NCI-H2196 treated with DMSO at 0.1 percent for 48 hours (cell line): ENCODE results near the gene UNC5A.
"Not testable (repeated sequence)": the region's sequence is repeated elsewhere in the genome, so short reads cannot be mapped to it uniquely, and the experiment has no call there.

ENCODE experiments used
- DNase-seq: peaks from one replicate; lab custom pipeline; 2025; ENCODE audit not compliant: unreplicated experiment; lab: John Stamatoyannopoulos, UW

Gene UNC5A

DNA sequence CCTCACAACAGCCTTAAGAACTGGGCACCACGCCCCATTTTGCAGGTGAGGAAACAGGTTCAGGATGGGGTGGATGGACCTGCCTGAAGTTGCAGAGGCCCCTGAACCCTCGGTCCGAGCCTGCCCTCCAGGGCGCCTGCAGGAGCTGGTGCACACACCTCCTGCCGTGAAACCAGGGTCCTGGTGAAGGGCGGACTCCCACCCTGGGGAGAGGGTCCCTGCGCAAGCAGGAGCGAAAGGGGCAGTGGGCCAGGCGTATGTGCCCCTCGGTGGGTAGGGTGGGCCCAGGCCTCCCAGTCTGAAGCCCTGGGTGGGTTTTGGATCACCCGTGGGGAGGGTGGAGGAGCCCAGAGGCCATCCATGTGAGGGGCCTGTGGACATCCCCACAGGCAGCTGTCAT, 50.9 kb downstream of the UNC5A start:
- DNase-seq, result no peak

DNA sequence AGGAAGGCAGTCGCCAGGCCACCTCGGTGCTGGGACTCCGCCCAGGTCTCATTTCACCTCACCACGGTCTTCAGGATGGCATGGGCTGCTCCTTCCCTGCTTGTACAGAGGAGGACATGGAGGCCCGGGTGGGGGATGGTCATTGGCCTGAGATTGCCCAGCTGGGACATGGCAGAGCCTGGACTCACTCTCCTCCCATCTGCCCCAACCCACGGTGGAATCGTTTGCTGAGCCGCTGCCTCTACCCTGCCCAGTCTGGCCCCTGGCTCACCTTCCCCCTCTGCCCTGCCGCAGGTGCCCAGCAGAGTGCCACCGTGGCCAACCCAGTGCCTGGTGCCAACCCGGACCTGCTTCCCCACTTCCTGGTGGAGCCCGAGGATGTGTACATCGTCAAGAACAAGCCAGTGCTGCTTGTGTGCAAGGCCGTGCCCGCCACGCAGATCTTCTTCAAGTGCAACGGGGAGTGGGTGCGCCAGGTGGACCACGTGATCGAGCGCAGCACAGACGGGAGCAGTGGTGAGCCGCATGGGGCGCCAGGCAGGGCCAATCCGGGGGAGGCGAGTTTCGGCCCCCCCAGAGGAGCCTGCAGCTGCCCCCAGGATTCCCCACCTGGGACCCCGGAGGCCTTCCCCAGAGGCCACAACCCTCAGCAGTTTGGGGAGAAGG, 52.1 kb downstream of the UNC5A start:
- DNase-seq, result no peak

DNA sequence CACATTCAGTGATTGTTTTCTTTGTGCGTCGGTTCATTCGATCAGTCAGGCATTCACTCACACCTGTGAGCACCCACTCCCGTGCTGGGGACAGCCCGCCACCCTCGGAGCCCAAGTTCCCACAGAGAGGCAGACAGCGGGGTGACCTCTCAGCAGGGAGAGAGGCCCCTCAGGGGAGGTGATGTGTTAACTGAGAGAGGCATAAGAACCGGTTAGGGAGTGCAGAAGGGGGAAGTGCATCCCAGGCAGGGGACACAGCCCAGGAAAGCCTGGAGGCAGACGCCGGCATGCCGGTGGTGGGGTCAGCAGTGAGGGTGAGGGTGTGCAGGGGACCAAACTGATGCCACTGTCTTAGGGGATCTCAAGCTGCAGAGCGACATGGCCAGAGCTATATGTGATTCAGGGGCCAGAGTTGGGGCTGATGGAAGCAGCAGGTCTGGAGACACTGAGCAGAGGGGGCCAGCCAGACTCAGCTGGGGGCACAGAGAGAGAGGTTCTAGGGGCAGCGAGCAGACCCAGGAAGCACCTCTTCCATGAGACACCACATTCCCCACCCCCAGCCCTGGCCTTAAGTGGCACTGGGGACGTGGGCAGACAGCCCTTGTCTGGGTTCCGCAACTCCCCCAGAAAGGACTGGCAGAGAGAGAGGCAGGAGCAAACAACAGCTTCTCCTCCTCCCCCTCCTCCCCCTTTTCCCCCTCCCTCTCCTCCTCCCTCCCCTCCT, 52.8 kb downstream of the UNC5A start:
- DNase-seq, result no peak

DNA sequence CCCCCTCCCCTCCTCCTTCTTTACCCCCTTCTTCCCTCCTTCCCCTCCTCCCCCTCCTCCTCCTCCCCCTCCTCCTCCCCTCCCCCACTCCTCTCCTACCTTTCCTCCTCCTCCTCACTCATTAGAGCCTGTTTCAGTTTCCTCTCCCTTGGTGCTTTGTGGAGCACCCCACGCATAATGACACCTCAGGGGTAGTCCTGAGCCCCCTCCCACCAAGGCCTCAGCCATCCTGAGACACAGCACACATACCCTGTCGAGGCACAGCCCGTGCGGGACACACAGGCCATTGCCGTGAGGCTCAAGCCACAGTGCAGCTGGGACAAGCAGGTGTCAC, 53.4 kb downstream of the UNC5A start:
- no peak for DNase-seq

DNA sequence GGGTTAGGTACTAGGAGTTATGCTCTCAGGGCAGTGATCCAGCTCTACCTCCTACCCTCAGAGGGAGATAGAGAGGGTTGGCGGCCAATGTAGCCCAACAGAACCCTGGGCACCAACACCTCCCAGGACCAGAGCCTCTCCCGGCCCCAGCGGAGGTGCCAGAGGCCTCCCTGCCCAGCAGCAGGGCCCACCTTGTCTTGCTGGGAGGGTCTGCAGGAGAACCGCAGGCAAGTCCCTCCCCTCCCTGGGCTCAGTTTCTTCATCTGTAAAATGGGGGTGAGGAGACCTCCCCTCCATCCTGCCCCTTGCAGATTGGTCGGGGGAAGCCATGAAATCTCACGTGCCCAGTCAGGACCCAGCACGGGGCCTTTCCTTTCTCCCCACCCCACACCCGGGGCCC, 54.4 kb downstream of the UNC5A start:
- DNase-seq, result no peak

DNA sequence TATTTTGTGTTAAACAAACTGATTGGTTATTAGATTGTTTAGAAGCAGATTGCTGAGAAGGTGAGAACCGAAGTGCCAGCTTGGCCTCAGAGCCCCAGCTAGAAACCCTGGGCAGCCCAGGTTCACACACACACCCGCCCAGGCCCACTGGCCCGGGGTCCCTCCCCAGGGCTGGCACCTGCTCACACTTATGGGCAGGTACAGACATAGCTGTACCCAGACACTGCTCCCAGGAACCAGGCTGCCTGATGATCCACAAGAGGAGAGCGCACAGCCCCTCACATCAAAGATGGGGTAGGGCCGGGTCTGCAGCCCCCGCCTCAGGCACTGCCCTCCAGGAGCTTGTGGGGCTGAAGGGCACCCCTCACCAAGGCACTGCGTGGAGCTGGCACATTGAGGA, 55.6 kb downstream of the UNC5A start:
- no peak for DNase-seq

DNA sequence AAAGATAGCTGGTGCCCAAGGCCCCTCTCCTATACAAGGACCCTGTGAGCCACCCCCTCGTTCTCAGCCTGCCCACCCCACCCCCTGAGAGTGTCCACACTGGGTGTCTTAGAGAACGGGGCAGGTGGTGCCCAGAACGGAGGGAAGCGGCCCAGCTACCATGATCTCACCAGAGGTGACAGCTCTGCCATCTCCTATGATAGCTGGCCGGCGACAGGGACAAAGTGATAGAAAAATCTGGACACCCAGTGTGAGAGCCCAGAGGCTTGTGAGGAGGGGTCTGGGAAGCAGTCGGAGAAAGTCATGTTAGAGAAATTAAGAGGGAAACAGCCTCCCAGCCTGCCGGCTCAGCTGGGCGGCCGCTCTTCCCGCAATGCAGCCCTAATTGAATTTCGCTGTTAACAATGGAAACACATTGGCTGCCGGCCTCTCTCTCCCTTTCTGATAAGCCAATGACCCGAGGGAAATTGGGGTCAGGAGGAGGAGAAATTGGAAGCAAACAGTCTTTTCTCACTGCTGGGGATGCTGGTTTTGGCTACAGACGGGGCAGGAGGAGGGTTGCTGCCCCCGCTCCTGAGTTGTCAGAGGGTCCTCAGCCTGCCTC, 56.5 kb downstream of the UNC5A start:
- DNase-seq, result no peak

DNA sequence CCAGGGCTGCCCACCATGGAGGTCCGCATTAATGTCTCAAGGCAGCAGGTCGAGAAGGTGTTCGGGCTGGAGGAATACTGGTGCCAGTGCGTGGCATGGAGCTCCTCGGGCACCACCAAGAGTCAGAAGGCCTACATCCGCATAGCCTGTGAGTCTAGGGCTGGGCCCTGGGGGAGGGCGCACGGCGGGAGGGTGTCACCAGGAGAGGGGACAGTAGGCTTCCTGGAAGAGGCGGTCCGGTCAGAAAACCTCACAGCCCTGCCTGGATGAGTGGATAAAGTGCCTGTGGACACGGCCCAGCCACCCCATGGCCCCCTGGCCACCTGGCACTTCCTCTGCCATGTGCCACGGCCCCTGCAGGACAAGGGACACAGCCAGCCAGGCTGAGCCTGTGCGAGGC, 57.8 kb downstream of the UNC5A start:
- DNase-seq, result no peak

DNA sequence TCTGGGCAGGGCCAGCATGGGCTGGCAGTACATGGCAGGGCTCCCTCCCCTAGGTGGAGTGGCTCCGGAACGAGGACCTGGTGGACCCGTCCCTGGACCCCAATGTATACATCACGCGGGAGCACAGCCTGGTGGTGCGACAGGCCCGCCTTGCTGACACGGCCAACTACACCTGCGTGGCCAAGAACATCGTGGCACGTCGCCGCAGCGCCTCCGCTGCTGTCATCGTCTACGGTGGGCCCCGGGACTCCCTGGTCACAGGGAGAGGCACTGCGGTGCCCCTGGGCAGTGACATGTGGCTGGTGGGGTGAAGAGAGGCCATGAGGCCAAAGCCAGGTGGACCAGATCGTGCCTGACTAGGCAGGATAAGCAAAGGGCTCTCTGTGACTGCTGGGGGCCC, 58.4 kb downstream of the UNC5A start:
- DNase-seq, result no peak

DNA sequence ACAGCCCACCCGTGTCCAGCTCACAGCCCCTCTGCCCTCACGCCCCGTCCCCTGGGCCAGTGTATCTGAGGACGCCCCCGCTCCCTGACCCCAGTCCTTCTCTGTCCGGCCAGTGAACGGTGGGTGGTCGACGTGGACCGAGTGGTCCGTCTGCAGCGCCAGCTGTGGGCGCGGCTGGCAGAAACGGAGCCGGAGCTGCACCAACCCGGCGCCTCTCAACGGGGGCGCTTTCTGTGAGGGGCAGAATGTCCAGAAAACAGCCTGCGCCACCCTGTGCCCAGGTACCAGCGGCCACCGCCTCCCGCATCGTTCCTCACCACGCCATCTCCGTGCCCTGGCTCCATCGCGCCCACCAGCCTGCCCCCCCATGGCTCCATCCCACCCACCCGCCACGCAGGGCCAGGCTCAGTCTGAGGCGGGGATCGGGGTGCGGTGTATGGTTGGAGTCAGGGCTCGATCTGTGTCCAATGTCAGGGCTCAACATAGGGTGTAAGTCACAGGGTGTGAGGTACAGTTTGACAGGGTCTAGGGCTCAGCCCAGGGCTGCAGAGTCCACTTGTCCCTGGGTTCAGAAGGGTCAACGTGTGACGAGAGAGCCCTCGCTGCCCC, 59.2 kb downstream of the UNC5A start:
- no peak for DNase-seq

DNA sequence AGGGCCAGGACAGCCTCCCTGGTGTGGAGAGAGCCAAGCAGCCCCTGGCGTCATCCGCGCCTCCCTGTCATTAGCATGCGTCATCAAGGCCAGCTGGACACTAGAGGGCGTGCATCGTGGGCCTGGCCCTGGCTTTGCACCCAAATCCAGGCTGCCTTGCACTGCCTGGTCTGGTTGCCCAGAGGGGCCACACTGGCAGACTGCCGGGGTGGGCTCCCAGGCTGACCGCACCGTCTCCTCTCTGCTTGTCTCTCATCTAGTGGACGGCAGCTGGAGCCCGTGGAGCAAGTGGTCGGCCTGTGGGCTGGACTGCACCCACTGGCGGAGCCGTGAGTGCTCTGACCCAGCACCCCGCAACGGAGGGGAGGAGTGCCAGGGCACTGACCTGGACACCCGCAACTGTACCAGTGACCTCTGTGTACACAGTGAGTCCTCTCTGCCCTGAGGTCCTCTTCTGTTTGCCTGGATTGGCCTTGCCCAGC, 59.8 kb downstream of the UNC5A start:
- DNase-seq, result no peak

DNA sequence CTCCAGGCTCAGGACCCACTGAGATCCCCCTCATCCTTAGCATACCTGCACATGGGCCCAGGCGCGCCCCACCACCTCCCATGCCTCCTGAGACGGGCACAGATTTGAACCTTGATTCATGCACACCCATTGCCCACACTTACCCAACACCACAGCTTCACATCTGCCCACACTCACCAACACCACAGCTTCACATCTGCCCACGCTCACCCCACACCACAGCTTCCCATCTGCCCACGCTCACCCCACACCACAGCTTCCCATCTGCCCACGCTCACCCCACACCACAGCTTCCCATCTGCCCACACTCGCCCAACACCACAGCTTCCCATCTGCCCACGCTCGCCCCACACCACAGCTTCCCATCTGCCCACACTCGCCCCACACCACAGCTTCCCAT, 60.3 kb downstream of the UNC5A start:
- DNase-seq, result not testable (repeated sequence)

DNA sequence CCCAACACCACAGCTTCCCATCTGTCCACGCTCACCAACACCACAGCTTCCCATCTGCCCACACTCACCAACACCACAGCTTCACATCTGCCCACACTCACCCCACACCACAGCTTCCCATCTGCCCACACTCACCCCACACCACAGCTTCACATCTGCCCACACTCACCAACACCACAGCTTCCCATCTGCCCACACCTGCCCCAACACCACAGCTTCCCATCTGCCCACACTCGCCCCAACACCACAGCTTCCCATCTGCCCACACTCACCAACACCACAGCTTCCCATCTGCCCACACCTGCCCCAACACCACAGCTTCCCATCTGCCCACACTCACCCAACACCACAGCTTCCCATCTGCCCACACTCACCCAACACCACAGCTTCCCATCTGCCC, 62.2 kb downstream of the UNC5A start:
- DNase-seq, result not testable (repeated sequence)

DNA sequence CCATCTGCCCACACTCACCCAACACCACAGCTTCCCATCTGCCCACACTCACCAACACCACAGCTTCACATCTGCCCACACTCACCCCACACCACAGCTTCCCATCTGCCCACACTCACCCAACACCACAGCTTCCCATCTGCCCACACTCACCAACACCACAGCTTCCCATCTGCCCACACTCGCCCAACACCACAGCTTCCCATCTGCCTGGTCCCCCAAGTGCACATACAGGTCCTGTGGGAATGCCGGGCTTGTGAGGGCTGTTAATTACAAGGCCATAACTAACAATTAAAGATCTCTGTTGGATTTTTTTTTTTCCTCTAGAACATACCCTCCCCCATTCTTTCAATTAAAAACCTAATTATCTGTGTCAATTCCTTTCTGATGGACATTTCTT, 62.7 kb downstream of the UNC5A start:
- DNase-seq, result not testable (repeated sequence)

DNA sequence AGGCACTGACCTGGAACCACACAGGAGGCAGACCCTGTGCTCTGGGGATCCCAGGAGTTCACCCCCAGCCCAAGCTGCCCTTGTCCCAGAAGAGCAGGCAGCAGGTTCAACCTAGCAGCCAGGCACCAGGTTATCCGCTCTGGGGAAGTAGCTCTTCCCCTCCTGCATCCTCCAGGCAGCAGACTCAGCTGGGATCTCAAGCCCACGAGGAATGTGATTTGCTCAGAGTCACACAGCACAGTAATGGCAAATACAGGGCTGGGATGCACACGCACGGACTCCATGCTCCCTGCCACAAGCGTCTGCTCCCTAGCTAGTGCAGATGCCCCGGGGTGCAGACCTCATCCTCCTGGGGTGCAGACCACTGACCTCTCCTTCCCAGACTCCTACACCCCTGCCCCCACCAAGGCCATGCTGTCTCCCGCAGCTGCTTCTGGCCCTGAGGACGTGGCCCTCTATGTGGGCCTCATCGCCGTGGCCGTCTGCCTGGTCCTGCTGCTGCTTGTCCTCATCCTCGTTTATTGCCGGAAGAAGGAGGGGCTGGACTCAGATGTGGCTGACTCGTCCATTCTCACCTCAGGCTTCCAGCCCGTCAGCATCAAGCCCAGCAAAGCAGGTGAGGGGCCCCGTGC, 63.3 kb downstream of the UNC5A start:
- no peak for DNase-seq

DNA sequence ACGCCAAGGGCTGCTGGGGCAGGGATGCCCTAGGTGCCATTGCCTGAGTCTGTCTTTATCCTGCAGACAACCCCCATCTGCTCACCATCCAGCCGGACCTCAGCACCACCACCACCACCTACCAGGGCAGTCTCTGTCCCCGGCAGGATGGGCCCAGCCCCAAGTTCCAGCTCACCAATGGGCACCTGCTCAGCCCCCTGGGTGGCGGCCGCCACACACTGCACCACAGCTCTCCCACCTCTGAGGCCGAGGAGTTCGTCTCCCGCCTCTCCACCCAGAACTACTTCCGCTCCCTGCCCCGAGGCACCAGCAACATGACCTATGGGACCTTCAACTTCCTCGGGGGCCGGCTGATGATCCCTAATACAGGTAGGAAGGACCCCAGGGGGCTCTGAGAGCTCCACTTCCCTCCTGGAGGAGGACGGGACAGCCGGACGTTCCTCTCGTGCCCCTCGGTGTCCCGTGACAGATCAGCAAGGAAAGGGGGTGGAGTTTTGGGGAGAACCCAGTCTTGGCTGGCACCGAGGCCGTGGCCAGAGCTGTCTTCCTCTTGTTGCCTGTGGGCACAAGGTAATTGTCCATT, 63.9 kb downstream of the UNC5A start:
- no peak for DNase-seq

DNA sequence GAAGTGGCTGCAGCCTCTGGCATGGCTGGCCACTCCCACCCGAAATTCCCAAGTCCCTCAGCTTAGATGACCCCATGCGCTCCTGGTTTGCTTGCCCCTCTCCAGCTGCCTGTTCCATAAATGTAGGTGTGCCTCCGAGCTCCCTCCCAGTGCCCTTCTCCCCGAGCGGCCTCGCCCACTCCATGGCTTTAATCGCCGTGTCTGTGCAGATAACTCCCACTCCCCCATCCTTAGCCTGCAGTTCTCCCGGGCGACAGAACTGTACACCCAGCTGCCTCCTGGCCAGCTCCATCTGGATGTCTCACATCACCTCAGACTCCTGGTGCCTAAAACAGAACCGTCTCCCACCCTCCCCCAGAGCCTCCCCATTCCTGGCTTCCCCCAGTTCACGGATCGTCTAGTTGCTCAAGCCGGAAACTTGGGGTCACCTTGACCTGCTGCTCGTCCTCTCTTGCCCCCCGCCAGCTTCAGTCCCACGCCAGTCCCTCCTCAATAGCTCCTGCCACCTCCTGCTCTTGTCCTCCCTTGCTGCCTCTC, 64.7 kb downstream of the UNC5A start:
- DNase-seq, result no peak

DNA sequence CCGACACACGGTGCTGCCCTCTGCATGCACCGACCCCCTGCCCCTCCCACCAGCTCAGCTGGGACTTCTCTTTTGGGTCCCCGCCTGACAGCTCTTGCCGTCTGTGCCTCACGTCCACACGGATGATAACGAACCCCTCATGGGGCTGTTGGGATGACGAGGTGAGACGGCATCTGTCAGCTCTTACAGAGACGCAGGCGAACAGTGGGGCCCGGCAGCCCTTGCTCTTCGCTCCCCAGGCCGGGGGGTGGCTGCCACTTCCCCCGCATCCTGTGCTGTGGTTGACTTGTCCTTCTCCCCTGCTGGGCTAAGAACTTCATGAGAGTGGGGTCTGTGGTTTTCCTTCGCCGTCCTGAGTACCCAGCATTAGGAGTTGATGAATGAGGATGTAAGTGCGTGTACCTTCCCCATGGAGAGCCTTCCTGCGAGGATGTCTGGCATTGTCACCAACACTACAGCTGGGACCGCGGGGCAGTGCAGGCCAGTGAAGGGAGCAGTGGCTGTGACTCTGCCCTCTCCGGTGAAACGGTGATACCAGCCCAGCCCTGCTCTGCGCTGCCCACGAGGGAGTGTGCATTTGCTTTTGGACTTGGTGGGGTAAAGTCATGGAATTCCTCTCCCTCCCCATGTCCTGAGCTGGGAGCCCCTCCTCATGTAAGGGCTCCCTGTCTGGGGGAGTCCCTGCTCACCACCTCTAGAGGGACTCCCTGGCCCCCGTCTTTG, 65.6 kb downstream of the UNC5A start:
- DNase-seq, result no peak

DNA sequence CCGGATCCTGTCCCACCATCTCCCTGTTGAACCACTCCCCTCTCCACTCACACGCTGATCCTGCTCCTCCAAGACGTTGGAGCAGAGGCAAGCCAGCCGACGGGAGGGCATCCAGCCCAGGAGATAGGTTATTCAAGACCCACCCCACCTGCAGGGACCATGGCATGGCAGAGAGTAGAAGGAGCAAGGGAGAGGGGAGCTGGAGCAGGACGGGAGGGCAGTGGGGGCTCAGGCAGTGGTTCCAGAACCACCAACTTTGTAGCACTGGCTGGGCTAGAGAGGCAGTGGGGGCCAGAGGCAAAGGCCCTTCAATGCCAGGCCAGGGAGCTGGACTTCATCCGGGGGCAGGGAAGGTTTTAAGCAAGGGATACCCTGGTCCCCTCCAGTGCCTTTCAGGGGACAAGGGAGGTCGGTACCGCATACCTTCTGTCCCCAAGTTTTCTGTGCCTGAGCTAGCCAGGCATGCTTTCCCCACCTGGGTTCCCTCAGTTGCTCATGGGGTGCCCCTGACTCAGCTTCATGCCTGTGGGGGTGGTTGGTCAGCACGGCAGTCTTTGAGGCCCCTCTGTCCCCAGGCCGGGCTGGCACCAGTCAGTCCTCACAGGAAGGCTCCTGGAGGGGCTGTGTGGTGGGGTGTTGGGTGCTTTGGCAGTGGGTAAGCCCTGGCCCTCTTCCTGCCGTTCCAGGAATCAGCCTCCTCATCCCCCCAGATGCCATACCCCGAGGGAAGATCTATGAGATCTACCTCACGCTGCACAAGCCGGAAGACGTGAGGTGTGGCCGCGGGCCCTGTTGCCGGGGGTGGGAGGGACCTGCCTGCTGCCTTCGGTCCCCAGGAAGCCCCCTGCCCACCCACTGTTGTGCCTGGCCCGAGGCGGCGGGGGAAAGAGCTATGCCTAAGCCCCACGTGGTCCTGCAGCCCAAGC, 66.4 kb downstream of the UNC5A start:
- DNase-seq, result no peak
